Vagina (tissue), 2 donors: ENCODE measurements around the gene RAB29.

Source experiments
- CTCF ChIP-seq, 3 experiments: fragments of 450-650 bp in 2 of 3; fragments of 200-600 bp in 1 of 3; sonication (generic) in 1 of 3; IDR thresholded peaks; one replicate each; pipeline ENCODE4 v1.5.1; 2017 to 2019; ENCODE audit warnings: antibody characterized with exemption in 3 of 3, mild to moderate bottlenecking in 2 of 3, moderate library complexity in 2 of 3
- POLR2A ChIP-seq, 2 donors: fragments of 450-650 bp; IDR thresholded peaks; one replicate each; pipeline ENCODE4 v1.6.1; 2017; ENCODE audit warnings: antibody characterized with exemption in 2 of 2, mild to moderate bottlenecking in 2 of 2, moderate library complexity in 2 of 2
- POLR2AphosphoS5 ChIP-seq, 2 donors: sonication (generic); formaldehyde crosslinking; IDR thresholded peaks; one replicate each; pipeline ENCODE4 v1.9.0; 2017; ENCODE audit warnings: antibody characterized with exemption in 2 of 2, mild to moderate bottlenecking in 2 of 2, low read depth in 1 of 2; ENCODE audit not compliant: insufficient read depth in 1 of 2

GRCh38 chr1:205741681-205742080, 33.6 kb downstream of the RAB29 start:
- TF ChIP-seq CTCF (IDR thresholded peaks at IDR 0.05) (no peak), POLR2AphosphoS5 (IDR thresholded peaks at IDR 0.05; ENCODE audit: insufficient read depth in 1 of 2, low read depth in 1 of 2) (no peak), POLR2A (IDR thresholded peaks at IDR 0.05) (no peak)
